Mesothelial cell of epicardium (in vitro differentiated cells): ENCODE results near the gene AXL. TPM values are rescaled to one million over a fixed set of nuclear protein-coding genes. Genes with fewer than 3 reads are reported as not detected.
A peak's percentile ranks its signal among the peaks of the same experiment; 100 is the strongest.
"Not testable (repeated sequence)": the region's sequence is repeated elsewhere in the genome, so short reads cannot be mapped to it uniquely, and the experiment has no call there.

ENCODE experiments used
- DNase-seq, 2 experiments: peaks; one replicate each; pipeline ENCODE4 v3.0.0; 2021; ENCODE audit warnings: low spot score in 2 of 2; ENCODE audit not compliant: unreplicated experiment in 2 of 2
- H3K27ac Mint-ChIP-seq: 2 replicates; pipeline ENCODE4 v1.8.0; 2021; ENCODE audit warnings: mixed read lengths
- H3K27me3 Mint-ChIP-seq: 2 replicates; pipeline ENCODE4 v1.8.0; 2021; ENCODE audit warnings: low read depth, mixed read lengths
- H3K36me3 Mint-ChIP-seq: 2 replicates; pipeline ENCODE4 v1.8.0; 2021; ENCODE audit warnings: mixed read lengths
- H3K4me1 Mint-ChIP-seq: 2 replicates; pipeline ENCODE4 v1.8.0; 2021; ENCODE audit warnings: mixed read lengths
- H3K4me3 Mint-ChIP-seq: 2 replicates; pipeline ENCODE4 v1.8.0; 2021; ENCODE audit warnings: mild to moderate bottlenecking, moderate library complexity, mixed read lengths
- H3K9me3 Mint-ChIP-seq: 2 replicates; pipeline ENCODE4 v1.8.0; 2021; ENCODE audit warnings: mixed read lengths
- total RNA-seq: library from RNA; stranded (reverse); gene quantifications from 3 replicates; pipeline ENCODE4 v1.2.1, GENCODE V29; 2021
- TF ChIP-seq, protein P1 (sequence below): fragments of 200-600 bp; sonication (generic); IDR thresholded peaks from one replicate; pipeline ENCODE4 v1.5.0; 2021; ENCODE audit warnings: antibody characterized with exemption; ENCODE audit not compliant: unreplicated experiment

Gene AXL
- total RNA-seq, 1 donor from 2014 or later: 60.0 TPM

DNA sequence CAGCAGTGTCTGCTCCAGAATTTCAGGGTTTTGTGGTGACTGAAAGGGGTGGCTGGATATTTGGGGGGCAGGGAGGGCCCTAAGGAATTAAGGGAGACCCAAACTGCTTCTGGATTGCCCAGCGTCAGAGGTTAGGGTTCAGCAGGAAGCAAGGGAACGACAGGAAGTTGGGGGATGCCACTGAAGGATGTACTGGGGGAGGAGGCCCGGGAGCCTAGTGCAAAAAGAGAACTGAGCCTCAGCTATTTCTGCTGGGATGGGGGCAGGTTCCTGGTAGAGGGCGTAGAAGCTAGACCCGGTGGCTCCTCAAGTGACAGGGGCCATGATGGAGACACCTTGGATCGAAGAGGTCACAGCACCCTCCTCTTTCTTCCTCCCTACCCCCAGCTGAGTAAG is 24.9 kb upstream of the AXL start:
- peak overlapping the region; percentile 78 for H3K27ac Mint-ChIP-seq
- H3K36me3 Mint-ChIP-seq: peaks cover 5% of the 10 kb centered on the region

DNA sequence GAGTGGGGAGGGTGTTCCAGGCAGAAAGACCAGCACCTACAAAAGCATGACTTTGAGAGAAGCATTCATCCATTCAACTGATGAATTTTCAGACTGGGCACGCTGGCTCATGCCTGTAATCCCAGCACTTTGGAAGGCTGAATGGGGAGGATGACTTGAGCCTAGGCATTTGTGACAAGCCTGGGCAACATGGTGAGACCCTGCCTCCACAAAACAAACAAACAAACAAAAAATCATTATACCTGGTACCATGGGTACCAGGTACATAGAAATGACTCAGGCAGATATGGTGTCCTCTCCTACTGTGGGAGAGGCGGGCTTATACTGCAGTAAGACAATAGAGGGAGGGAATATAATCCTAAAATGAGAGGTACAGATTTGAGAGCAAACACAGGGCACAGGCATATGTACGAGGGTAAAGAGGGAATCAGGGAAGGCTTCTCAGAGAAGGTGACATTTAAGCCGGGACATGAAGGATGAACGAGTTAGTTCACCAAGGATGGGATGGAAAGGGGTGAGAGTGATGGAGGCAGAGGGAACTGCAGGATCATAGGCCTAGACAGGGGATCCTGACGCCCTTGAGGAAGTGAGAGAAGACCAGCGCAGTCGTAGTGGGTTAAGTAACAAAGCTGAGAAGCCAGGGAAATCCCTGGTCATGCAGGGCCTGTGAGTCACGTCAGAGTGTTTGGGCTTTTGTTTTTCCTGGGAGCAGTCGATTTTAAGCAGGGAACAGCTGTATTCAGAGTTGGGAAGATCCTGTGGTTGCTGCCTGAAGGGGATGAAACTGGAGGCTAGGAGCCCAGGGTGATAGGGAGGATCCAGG is 23.1 kb upstream of the AXL start:
- no peak for DNase-seq
- H3K9me3 Mint-ChIP-seq: no peaks in the 10 kb centered on the region
- TF ChIP-seq, protein P1, sequence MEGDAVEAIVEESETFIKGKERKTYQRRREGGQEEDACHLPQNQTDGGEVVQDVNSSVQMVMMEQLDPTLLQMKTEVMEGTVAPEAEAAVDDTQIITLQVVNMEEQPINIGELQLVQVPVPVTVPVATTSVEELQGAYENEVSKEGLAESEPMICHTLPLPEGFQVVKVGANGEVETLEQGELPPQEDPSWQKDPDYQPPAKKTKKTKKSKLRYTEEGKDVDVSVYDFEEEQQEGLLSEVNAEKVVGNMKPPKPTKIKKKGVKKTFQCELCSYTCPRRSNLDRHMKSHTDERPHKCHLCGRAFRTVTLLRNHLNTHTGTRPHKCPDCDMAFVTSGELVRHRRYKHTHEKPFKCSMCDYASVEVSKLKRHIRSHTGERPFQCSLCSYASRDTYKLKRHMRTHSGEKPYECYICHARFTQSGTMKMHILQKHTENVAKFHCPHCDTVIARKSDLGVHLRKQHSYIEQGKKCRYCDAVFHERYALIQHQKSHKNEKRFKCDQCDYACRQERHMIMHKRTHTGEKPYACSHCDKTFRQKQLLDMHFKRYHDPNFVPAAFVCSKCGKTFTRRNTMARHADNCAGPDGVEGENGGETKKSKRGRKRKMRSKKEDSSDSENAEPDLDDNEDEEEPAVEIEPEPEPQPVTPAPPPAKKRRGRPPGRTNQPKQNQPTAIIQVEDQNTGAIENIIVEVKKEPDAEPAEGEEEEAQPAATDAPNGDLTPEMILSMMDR: no peak
- H3K27me3 Mint-ChIP-seq: peaks cover 1% of the 10 kb centered on the region
- H3K4me1 Mint-ChIP-seq: peaks cover 18% of the 10 kb centered on the region
- H3K4me3 Mint-ChIP-seq: no peak overlapping the region
- H3K36me3 Mint-ChIP-seq: peaks cover 5% of the 10 kb centered on the region
- no peak overlapping the region for H3K27ac Mint-ChIP-seq

More for the DNA sequence above, 24.9 kb upstream of the AXL start:
- TF ChIP-seq, protein P1: no peak
- peaks cover 30% of the 10 kb centered on the region for H3K4me1 Mint-ChIP-seq
- H3K9me3 Mint-ChIP-seq: no peaks in the 10 kb centered on the region
- DNase-seq: no peak
- H3K4me3 Mint-ChIP-seq: peak overlapping the region; percentile 70
- H3K27me3 Mint-ChIP-seq: peaks cover 1% of the 10 kb centered on the region

DNA sequence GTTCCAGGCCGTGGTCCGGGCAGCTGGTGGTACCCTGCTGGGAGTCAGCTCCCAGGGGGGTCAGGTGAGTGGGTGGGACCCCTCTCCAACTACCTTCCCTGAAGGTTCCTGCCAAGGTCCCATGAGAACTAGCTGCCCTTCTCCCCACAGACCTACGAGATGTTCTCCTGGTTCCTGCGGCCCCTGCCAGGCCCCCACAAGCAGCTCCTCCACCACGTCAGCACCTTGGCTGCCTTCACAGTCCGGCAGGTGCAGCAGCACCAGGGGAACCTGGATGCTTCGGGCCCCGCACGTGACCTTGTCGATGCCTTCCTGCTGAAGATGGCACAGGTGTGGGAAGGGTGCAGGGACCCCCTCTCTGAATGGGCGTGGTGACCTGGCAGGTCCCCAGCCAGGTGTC is 20.5 kb upstream of the AXL start:
- H3K27ac Mint-ChIP-seq: no peak overlapping the region
- H3K27me3 Mint-ChIP-seq: no peaks in the 10 kb centered on the region
- H3K4me3 Mint-ChIP-seq: no peak overlapping the region
- TF ChIP-seq, protein P1: no peak
- H3K9me3 Mint-ChIP-seq: no peaks in the 10 kb centered on the region
- peaks cover 11% of the 10 kb centered on the region for H3K36me3 Mint-ChIP-seq
- peaks cover 7% of the 10 kb centered on the region for H3K4me1 Mint-ChIP-seq
- no peak for DNase-seq

DNA sequence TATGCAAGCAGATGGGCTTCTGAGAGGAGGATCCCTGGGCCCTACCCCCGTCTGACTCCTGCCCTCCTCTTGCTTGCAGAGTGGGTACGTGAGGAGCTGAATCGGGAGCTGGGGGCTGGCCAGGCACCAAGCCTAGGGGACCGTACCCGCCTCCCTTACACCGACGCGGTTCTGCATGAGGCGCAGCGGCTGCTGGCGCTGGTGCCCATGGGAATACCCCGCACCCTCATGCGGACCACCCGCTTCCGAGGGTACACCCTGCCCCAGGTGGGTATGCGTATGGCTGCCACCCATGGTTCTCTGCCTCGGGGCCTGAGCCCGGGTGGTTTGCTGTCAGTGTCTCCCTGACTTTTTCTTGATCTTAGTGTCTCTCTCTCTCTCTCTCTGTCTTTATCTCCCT is 15.7 kb upstream of the AXL start:
- DNase-seq: no peak
- no peak overlapping the region for H3K4me3 Mint-ChIP-seq
- H3K27ac Mint-ChIP-seq: no peak overlapping the region
- H3K9me3 Mint-ChIP-seq: no peaks in the 10 kb centered on the region
- peaks cover 14% of the 10 kb centered on the region for H3K36me3 Mint-ChIP-seq
- no peaks in the 10 kb centered on the region for H3K27me3 Mint-ChIP-seq
- H3K4me1 Mint-ChIP-seq: peaks cover 2% of the 10 kb centered on the region
- TF ChIP-seq, protein P1: no peak

DNA sequence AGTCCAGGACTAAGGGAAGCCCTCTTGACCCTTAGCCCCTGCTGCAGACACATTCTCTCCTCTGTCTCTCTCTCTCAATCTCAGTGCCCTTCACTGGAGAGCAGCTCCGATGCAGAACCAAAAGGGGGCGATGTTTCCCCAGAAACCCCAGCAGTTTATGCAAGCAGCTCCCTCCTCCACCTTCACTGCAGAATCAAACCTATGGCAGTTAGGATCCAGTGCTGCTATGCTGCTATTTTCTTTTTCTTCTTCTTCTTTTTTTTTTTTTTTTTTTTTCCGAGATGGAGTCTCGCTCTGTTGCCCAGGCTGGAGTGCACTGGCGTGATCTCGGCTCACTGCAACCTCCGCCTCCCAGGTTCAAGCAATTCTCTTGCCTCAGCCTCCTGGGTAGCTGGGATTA is 14.7 kb upstream of the AXL start:
- DNase-seq: peak; percentile 53 to 81
- not testable (repeated sequence) for H3K27me3 Mint-ChIP-seq, H3K4me1 Mint-ChIP-seq, H3K9me3 Mint-ChIP-seq, H3K4me3 Mint-ChIP-seq
- Mint-ChIP-seq H3K36me3 (peaks cover 12% of the 10 kb centered on the region), H3K27ac (peak overlapping the region; percentile 84)
- TF ChIP-seq, protein P1: peak; percentile 74
